ENCODE measurements around the gene NHS.

DNA sequence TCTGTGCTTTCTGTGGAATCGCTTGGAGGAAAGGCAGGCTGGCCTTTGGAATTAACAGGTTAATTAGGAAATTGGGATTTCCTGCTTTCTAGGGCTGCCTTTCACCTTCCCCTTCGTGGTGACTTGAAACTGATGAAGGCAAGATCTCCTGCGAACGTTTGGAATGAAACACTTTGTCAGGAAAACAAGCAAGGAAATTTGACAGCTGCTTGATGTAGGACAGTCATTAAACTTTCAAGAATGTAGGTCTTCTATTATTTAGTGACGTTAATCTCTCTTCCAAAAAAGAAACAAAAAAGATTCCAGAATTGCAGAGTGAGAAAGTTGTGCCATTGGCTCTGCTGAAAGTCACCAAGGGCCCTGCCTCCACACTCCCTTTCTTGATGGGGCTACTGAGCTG, 206.6 kb downstream of the NHS start:
- TF ChIP-seq, protein P1, sequence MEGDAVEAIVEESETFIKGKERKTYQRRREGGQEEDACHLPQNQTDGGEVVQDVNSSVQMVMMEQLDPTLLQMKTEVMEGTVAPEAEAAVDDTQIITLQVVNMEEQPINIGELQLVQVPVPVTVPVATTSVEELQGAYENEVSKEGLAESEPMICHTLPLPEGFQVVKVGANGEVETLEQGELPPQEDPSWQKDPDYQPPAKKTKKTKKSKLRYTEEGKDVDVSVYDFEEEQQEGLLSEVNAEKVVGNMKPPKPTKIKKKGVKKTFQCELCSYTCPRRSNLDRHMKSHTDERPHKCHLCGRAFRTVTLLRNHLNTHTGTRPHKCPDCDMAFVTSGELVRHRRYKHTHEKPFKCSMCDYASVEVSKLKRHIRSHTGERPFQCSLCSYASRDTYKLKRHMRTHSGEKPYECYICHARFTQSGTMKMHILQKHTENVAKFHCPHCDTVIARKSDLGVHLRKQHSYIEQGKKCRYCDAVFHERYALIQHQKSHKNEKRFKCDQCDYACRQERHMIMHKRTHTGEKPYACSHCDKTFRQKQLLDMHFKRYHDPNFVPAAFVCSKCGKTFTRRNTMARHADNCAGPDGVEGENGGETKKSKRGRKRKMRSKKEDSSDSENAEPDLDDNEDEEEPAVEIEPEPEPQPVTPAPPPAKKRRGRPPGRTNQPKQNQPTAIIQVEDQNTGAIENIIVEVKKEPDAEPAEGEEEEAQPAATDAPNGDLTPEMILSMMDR (IDR thresholded peaks at IDR 0.05): no peak
- TF ChIP-seq POLR2A (IDR thresholded peaks at IDR 0.05): no peak
